ENCODE results near the gene RNF10. TPM values are rescaled to one million over a fixed set of nuclear protein-coding genes. Genes with fewer than 3 reads are reported as not detected.
"Not testable (repeated sequence)": the region's sequence is repeated elsewhere in the genome, so short reads cannot be mapped to it uniquely, and the experiment has no call there.

The RNF10 gene
- total RNA-seq, 1 donor from 2014 or later: 119 TPM

- FAIRE-seq: no peak
- DNase-seq (ENCODE audit: low spot score in 2 of 2): no peak
Observed at GRCh38 chr12:120599672-120600552, 65.8 kb downstream of the RNF10 start.

- DNase-seq (ENCODE audit: low spot score in 2 of 2); FAIRE-seq: not testable (repeated sequence)
Observed at GRCh38 chr12:120602416-120602815, 68.3 kb downstream of the RNF10 start.

GRCh38 chr12:120610560-120610959 lies 76.4 kb downstream of the RNF10 start:
- DNase-seq (ENCODE audit: low spot score in 2 of 2): no peak
- no peak for FAIRE-seq

- DNase-seq (ENCODE audit: low spot score in 2 of 2); FAIRE-seq: not testable (repeated sequence)
Observed at GRCh38 chr12:120611534-120611933, 77.4 kb downstream of the RNF10 start.

- no peak for FAIRE-seq
- no peak for DNase-seq (ENCODE audit: low spot score in 2 of 2)
Observed at GRCh38 chr12:120614848-120615247, 80.7 kb downstream of the RNF10 start.

- FAIRE-seq; DNase-seq (ENCODE audit: low spot score in 2 of 2): not testable (repeated sequence)
Observed at GRCh38 chr12:120617193-120617592, 83.0 kb downstream of the RNF10 start.

GRCh38 chr12:120617767-120618166 lies 83.6 kb downstream of the RNF10 start:
- FAIRE-seq; DNase-seq (ENCODE audit: low spot score in 2 of 2): not testable (repeated sequence)

- FAIRE-seq (no peak), DNase-seq (ENCODE audit: low spot score in 2 of 2) (no peak)
Observed at GRCh38 chr12:120618954-120619615, 84.9 kb downstream of the RNF10 start.

GRCh38 chr12:120620624-120621023 lies 86.5 kb downstream of the RNF10 start:
- DNase-seq (ENCODE audit: low spot score in 2 of 2) (no peak), FAIRE-seq (no peak)

- no peak for DNase-seq (ENCODE audit: low spot score in 2 of 2)
Observed at GRCh38 chr12:120625557-120626419, 91.6 kb downstream of the RNF10 start.

More at GRCh38 chr12:120625557-120626419, 91.6 kb downstream of the RNF10 start:
- FAIRE-seq: no peak

Small RNA genes within 50 kb of the gene (small RNA-seq; reads per million reads assigned to genes)
- gene RF00019: not detected

Other genes starting within 250 kb of the RNF10 start
- gene RNU4-2, start 242.5 kb upstream of the RNF10 start, total RNA-seq: under 0.01 TPM
- gene RNU4-1, start 241.1 kb upstream of the RNF10 start, total RNA-seq: under 0.01 TPM
- 4.1 TPM for gene SIRT4, start 232.0 kb upstream of the RNF10 start, total RNA-seq
- not detected for gene PLA2G1B, start 206.6 kb upstream of the RNF10 start, total RNA-seq
- 6.9 TPM for gene MSI1, start 165.2 kb upstream of the RNF10 start, total RNA-seq
- gene COX6A1, start 96.2 kb upstream of the RNF10 start, total RNA-seq: 489 TPM
- 11.0 TPM for gene TRIAP1, start 88.0 kb upstream of the RNF10 start, total RNA-seq
- 28.9 TPM for gene GATC, start 87.9 kb upstream of the RNF10 start, total RNA-seq
- 92.5 TPM for gene SRSF9, start 64.6 kb upstream of the RNF10 start, total RNA-seq
- 279 TPM for gene DYNLL1, start 38.2 kb upstream of the RNF10 start, total RNA-seq
- gene COQ5, start 5.2 kb upstream of the RNF10 start, total RNA-seq: 25.3 TPM
- gene POP5, start 47.0 kb downstream of the RNF10 start, total RNA-seq: 27.3 TPM
- 2.0 TPM for gene CABP1, start 106.3 kb downstream of the RNF10 start, total RNA-seq
- 35.5 TPM for gene MLEC, start 152.8 kb downstream of the RNF10 start, total RNA-seq
- gene UNC119B, start 176.1 kb downstream of the RNF10 start, total RNA-seq: 11.0 TPM
- gene ACADS, start 191.5 kb downstream of the RNF10 start, total RNA-seq: 4.9 TPM

Measured in frontal cortex (tissue), 4 donors.